Esophagus muscularis mucosa (tissue), 4 donors: ENCODE results near the gene CUL3. TPM values are rescaled to one million over a fixed set of nuclear protein-coding genes. Genes with fewer than 3 reads are reported as not detected.

Experiments
- DNase-seq: peaks from one replicate; pipeline ENCODE4 v3.0.0-alpha.2; 2017; ENCODE audit errors: extremely low spot score
- H3K27ac ChIP-seq, 4 donors: fragments of 200-600 bp; sonication (generic); replicated peaks in 1 of 4; 1 replicate in 3 of 4; 2 replicates in 1 of 4; pipeline ENCODE4 v1.5.1; 2016 to 2019; ENCODE audit warnings: mild to moderate bottlenecking in 1 of 4
- H3K27me3 ChIP-seq, 4 donors: fragments of 200-600 bp; sonication (generic); one replicate each; pipeline versions ENCODE4 v1.5.1 to v1.6.0; 2016 to 2019
- H3K36me3 ChIP-seq, 4 donors: fragments of 200-600 bp; sonication (generic); one replicate each; pipeline ENCODE4 v1.5.1; 2016 to 2019
- H3K4me1 ChIP-seq, 4 donors: fragments of 200-600 bp; sonication (generic); one replicate each; pipeline ENCODE4 v1.5.1; 2016 to 2019
- H3K4me3 ChIP-seq, 4 donors: fragments of 200-600 bp; sonication (generic); 1 replicate in 2 of 4; 2 replicates in 2 of 4; pipeline ENCODE4 v1.5.1; 2016 to 2019; ENCODE audit warnings: mild to moderate bottlenecking in 4 of 4, moderate library complexity in 1 of 4
- H3K9me3 ChIP-seq, 4 donors: fragments of 200-600 bp; sonication (generic); 1 replicate in 3 of 4; 2 replicates in 1 of 4; pipeline ENCODE4 v1.5.1; 2016 to 2019
- CTCF ChIP-seq, 3 experiments: fragments of 200-600 bp in 2 of 3; fragments of 450-650 bp in 1 of 3; sonication (generic) in 2 of 3; IDR thresholded peaks; one replicate each; pipeline ENCODE4 v1.5.1; 2017 to 2019; ENCODE audit warnings: antibody characterized with exemption in 3 of 3, mild to moderate bottlenecking in 2 of 3, moderate library complexity in 1 of 3
- EP300 ChIP-seq: sonication (generic); formaldehyde crosslinking; IDR thresholded peaks from one replicate; pipeline ENCODE4 v1.6.1; 2017; ENCODE audit warnings: antibody characterized with exemption
- POLR2A ChIP-seq: fragments of 450-650 bp; IDR thresholded peaks from one replicate; pipeline ENCODE4 v1.6.1; 2017; ENCODE audit warnings: antibody characterized with exemption, moderate library complexity, mild to moderate bottlenecking, low read depth
- POLR2AphosphoS5 ChIP-seq, 2 donors: sonication (generic); formaldehyde crosslinking; IDR thresholded peaks; one replicate each; pipeline ENCODE4 v1.6.1; 2017; ENCODE audit warnings: antibody characterized with exemption in 2 of 2
- WGBS: methylation state at CpG from one replicate; pipeline ENCODE4 v1.1.5; 2018; 5-methylcytosine and 5-hydroxymethylcytosine counted together
- intact Hi-C: fragments of 100-400 bp; cut with DNase I; formaldehyde crosslinking; loops from one replicate; pipeline ENCODE4 v1.15.1; 2023
- total RNA-seq, 4 donors: library from RNA; depleted of rRNA; stranded (reverse); fragments of >200 nt; gene quantifications; one replicate each; pipeline versions ENCODE4 v1.1.0 to v1.2.1, GENCODE V29; 2016

CUL3 gene
- total RNA-seq, 4 donors from 2014 or later = 50.9 to 66.4 (median 59.7) TPM

GRCh38 chr2:224532931-224533330 is 52.2 kb downstream of the CUL3 start:
- H3K9me3 ChIP-seq = no peaks in the 10 kb centered on the region
- no peak for TF ChIP-seq POLR2AphosphoS5 (IDR thresholded peaks at IDR 0.05)
- no peak for TF ChIP-seq POLR2A
- TF ChIP-seq CTCF (IDR thresholded peaks at IDR 0.05) = no peak
- TF ChIP-seq EP300 = no peak
- peaks cover 12 to 21% (median 16%) of the 10 kb centered on the region in 4 donors for H3K4me1 ChIP-seq
- 98% methylated on average over 3 of the region's 3 CpGs for WGBS
- DNase-seq = no peak
- no peak overlapping the region for H3K27ac ChIP-seq
- no peak overlapping the region for H3K4me3 ChIP-seq
- H3K36me3 ChIP-seq = peaks cover 0 to 30% (median 13%) of the 10 kb centered on the region in 4 donors
- H3K27me3 ChIP-seq = no peaks in the 10 kb centered on the region
- intact Hi-C loops = no loop called here

GRCh38 chr2:224532441-224532840 is 52.7 kb downstream of the CUL3 start:
- TF ChIP-seq CTCF (IDR thresholded peaks at IDR 0.05) = no peak
- no peak for TF ChIP-seq POLR2AphosphoS5 (IDR thresholded peaks at IDR 0.05)
- no peak for TF ChIP-seq EP300
- no peak for TF ChIP-seq POLR2A
- Histone ChIP-seq H3K27me3 (no peaks in the 10 kb centered on the region), H3K4me1 (peaks cover 17 to 21% (median 18%) of the 10 kb centered on the region in 4 donors), H3K9me3 (no peaks in the 10 kb centered on the region), H3K27ac (no peak overlapping the region), H3K4me3 (no peak overlapping the region), H3K36me3 (peaks cover 0 to 30% (median 13%) of the 10 kb centered on the region in 4 donors)
- intact Hi-C loops = no loop called here
- DNase-seq = no peak
- WGBS = 92% methylated on average over 1 of the region's 1 CpG

GRCh38 chr2:224528171-224528570 is 57.0 kb downstream of the CUL3 start:
- intact Hi-C loops = loop anchor here (10.0 kb wide), 1 partner anchor 57 kb away; the partner anchor contains the start of gene CUL3

GRCh38 chr2:224525774-224526173 is 59.4 kb downstream of the CUL3 start:
- no peak for DNase-seq
- Histone ChIP-seq H3K27me3 (no peaks in the 10 kb centered on the region), H3K36me3 (peaks cover 0 to 11% (median 3%) of the 10 kb centered on the region in 4 donors), H3K9me3 (no peaks in the 10 kb centered on the region), H3K4me1 (peaks cover 27 to 68% (median 66%) of the 10 kb centered on the region in 4 donors), H3K4me3 (no peak overlapping the region), H3K27ac (no peak overlapping the region)
- intact Hi-C loops = loop anchor here (10.0 kb wide), 1 partner anchor 59 kb away; the partner anchor contains the start of gene CUL3
- 84% methylated on average over 1 of the region's 1 CpG for WGBS
- TF ChIP-seq POLR2AphosphoS5 (IDR thresholded peaks at IDR 0.05) (no peak), CTCF (IDR thresholded peaks at IDR 0.05) (no peak), EP300 (no peak), POLR2A (no peak)

More at GRCh38 chr2:224528171-224528570, 57.0 kb downstream of the CUL3 start:
- Histone ChIP-seq H3K9me3 (no peaks in the 10 kb centered on the region), H3K4me1 (peaks cover 34 to 46% (median 44%) of the 10 kb centered on the region in 4 donors), H3K36me3 (peaks cover 0 to 18% (median 6%) of the 10 kb centered on the region in 4 donors), H3K4me3 (no peak overlapping the region), H3K27me3 (no peaks in the 10 kb centered on the region), H3K27ac (no peak overlapping the region)
- no peak for TF ChIP-seq EP300
- no peak for TF ChIP-seq POLR2AphosphoS5 (IDR thresholded peaks at IDR 0.05)
- TF ChIP-seq CTCF (IDR thresholded peaks at IDR 0.05) = no peak
- TF ChIP-seq POLR2A = no peak
- WGBS = 94% methylated on average over 3 of the region's 3 CpGs
- DNase-seq = no peak

- intact Hi-C loops = loop anchor here (10.0 kb wide), 1 partner anchor 60 kb away; the partner anchor contains the start of gene CUL3
- H3K27ac ChIP-seq = no peak overlapping the region
- H3K27me3 ChIP-seq = no peaks in the 10 kb centered on the region
- TF ChIP-seq CTCF (IDR thresholded peaks at IDR 0.05) (no peak), EP300 (no peak), POLR2A (no peak), POLR2AphosphoS5 (IDR thresholded peaks at IDR 0.05) (no peak)
- 91% methylated on average over 2 of the region's 2 CpGs for WGBS
- H3K9me3 ChIP-seq = no peaks in the 10 kb centered on the region
- peaks cover 0 to 4% (median 0%) of the 10 kb centered on the region in 4 donors for H3K36me3 ChIP-seq
- no peak overlapping the region for H3K4me3 ChIP-seq
- H3K4me1 ChIP-seq = peaks cover 39 to 79% (median 78%) of the 10 kb centered on the region in 4 donors
- DNase-seq = no peak
Observed at GRCh38 chr2:224524657-224525056, 60.5 kb downstream of the CUL3 start.
